Measurements from ENCODE around the gene PTPRG.

Gene PTPRG

DNA sequence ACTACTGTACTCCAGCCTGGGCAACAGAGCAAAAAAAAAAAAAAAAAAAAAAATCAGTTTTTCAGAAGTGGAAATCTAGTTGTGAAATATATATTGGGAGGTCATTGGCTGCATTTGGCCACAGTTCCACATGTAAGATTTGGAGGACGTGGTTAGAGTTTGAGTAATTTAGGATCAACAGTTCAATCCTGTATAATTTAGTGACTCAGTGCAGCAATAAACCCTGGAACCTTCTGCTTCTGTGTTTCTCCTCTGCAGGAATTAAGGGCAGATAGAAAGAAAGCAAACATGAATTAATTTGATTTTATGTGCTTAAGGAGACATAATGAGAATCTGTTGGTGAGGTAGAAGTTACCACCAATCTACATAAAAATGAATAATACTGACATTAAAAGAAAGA lies 347.0 kb downstream of the PTPRG start:
- DNase-seq, result no peak

DNA sequence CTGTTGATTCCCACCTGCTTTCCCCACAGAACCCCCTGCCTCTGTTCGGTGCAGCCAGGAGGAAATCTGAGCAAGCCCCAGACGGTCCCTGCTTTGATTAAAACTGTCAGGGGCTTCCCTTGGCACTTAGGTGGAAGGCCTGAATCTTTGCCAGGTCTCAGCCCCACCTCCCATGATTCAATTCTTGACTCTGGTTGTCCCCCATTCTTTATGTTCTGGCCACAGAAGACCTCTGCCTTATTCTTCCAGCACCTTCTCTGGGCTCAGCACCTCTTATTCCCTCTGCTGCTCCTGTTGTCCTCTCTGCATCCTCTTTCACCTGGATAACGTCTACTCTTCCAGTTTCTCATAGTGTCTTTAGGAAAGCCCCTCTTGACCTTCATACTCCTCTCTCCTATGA lies 349.4 kb downstream of the PTPRG start:
- no peak for DNase-seq

DNA sequence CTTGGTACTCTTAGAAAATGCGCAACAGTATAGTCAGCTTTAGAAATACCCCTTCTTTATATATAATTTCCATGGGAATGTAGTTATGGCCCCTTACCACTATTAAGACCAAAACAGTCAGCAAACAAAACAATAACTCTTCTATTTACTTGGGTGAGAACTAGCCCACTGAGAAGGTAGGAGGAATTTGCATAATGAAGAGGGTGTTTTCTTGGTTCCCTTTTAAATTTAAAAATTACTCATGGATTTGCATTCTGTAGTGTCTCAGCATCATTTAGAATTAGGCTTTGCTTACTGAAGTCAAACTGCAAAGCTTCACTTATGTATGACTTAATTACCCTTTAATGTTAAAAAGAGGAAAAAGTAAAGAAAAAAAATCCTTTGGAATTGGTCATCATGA lies 350.8 kb downstream of the PTPRG start:
- no peak for DNase-seq

DNA sequence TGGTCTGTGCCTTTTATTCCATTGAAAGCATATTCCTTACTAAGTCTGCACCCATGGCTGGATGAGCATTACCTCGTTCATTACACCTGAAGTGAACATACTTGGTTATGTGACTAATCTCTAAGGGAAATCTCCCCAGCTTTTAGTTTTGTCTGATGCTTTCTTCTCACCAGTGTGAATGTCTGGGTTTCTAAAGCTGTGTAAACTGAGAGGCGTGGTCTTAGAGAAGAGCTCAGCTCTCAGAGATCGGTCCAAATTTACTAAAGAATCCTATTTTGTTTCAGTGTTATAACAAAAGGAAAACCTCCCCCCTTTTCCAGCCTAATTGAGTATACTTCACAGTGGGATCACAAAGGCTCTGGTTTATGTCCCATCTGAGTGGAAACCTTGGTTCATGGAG lies 352.3 kb downstream of the PTPRG start:
- no peak for DNase-seq

GRCh38 chr3:61914276-61914675 lies 352.9 kb downstream of the PTPRG start:
- DNase-seq, result no peak

DNA sequence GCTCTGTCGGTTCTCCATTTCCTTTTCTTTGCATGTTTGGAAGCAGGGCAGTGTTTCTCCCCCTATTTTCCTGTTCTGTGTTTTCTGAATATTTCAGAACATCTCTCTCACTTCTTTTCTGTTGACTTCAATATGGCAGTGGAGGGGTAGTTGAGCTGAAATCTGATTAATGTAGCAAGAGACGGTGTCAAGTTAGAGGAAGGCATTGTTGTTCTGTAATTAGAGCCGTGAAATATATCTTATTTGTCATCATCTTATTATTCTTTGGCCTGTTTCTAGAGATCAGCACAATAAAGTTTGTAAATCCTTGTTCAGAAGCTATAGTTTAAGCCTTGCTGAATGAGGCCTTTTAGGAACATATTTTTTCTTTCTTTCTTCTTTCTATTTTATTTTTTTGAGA lies 353.9 kb downstream of the PTPRG start:
- DNase-seq, result no peak

- no peak for DNase-seq
Observed at GRCh38 chr3:61919371-61919770, 358.0 kb downstream of the PTPRG start.

DNA sequence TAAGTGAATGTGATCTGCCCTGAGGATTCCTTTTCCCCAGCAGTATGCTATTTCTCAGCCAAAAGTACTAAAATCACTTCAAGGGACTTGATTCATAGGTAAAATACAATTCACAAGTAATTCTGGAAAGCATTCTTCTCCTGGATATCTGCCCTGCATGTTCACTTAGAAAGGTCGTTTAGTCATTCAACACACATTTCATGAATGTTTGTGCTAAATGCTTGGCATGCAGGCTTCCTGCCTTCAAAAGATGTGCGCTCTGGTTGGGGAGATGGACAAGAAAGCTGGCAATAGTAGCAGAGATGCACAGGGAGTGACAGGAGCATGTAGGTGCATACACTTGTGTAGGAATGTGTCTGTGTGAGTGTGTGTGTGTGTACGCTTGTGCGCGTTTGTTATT lies 360.7 kb downstream of the PTPRG start:
- no peak for DNase-seq

GRCh38 chr3:61924090-61924735 lies 362.8 kb downstream of the PTPRG start:
- no peak for DNase-seq

DNA sequence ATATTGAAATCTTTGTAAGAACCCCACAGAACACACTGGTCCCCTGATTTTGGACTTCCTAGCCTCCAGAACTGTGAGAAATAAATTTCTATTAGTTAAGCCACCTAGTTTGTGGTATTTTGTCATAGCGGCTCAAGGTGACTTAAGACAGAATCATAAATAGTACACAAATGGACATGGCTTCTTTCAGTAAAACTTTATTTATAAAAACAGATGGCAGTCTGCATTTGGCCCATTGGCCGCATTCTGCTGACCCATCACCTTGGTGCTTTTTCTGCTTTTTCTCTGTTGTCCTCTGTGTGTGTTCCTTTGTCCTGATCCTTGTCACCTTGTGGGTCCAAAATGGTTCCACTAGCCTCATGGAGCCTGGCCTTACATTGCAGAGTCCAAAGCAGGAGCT lies 363.6 kb downstream of the PTPRG start:
- DNase-seq, result no peak

- no peak for DNase-seq
Observed at GRCh38 chr3:61925721-61926120, 364.4 kb downstream of the PTPRG start.

- no peak for DNase-seq
Observed at GRCh38 chr3:61926923-61927322, 365.6 kb downstream of the PTPRG start.

- DNase-seq, result no peak
Observed at GRCh38 chr3:61927332-61927731, 366.0 kb downstream of the PTPRG start.

DNA sequence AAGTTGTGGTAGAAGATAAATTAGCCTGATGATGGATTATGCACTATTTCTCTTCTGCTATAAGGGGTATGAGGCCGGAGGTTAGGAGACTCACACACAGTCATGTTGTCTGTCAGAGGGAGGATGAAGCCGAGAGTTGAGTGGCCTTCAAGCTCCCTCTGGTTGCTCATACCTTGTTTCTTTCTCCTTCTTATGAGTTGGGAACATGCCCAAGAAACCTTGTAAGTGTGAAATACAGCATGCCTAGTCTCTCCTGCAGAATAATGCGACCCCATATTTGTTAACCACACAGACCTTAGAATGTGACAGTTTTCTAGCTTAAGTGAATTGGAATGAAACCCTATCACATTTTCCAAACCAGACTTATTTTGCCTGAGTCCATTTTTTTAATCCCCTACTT lies 366.7 kb downstream of the PTPRG start:
- DNase-seq, result no peak

DNA sequence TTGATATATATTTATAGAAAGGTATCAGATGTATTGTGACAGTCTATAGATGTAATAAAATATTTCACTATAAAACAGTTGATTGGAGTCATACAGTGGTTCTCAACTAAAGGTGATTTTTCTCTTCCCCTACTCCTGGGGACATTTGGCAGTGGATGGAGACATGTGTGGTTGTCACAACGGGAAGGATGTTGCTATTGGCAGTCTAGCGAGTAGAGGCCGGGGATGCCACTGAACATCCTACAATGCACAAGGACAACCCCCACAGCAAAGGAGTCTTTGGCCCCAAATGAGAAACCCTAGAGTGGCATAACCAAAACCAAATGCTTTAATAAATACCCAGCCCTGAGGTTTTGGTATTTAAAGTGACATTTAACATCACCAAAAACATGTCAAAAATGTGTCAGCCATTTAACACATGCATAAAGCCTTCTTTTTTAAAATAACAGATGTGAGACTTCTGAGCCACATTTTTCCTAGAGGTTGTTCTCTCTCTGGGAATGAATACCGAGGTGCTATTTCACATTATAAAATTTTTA lies 367.5 kb downstream of the PTPRG start:
- no peak for DNase-seq

DNA sequence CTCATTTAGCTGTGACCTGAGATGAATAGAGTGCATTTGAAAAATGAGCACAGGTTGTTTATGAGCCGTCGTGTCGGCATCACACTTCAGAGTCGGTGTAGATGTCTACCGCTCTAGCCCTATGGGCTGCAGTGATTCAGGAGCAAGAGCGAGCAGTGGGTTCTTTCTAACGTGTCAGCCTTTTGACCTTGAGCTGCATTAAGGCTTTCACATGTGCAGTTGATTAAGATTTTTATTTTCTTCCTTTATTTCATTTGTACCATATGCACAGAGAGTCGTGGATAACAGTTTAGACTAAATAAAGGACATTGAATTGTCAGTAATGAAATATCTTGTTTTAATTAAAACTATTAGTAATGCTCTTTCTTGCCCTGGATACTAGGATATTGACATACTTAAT lies 368.2 kb downstream of the PTPRG start:
- DNase-seq, result no peak

GRCh38 chr3:61932499-61932898 lies 371.1 kb downstream of the PTPRG start:
- no peak for DNase-seq

GRCh38 chr3:61933798-61934504 lies 372.6 kb downstream of the PTPRG start:
- DNase-seq, result no peak

GRCh38 chr3:61934505-61934871 lies 373.1 kb downstream of the PTPRG start:
- DNase-seq, result no peak

- DNase-seq, result no peak
Observed at GRCh38 chr3:61935814-61936213, 374.4 kb downstream of the PTPRG start.

GRCh38 chr3:61936344-61936937 lies 375.1 kb downstream of the PTPRG start:
- DNase-seq, result peak; percentile 4

GRCh38 chr3:61937477-61937876 lies 376.1 kb downstream of the PTPRG start:
- no peak for DNase-seq

DNA sequence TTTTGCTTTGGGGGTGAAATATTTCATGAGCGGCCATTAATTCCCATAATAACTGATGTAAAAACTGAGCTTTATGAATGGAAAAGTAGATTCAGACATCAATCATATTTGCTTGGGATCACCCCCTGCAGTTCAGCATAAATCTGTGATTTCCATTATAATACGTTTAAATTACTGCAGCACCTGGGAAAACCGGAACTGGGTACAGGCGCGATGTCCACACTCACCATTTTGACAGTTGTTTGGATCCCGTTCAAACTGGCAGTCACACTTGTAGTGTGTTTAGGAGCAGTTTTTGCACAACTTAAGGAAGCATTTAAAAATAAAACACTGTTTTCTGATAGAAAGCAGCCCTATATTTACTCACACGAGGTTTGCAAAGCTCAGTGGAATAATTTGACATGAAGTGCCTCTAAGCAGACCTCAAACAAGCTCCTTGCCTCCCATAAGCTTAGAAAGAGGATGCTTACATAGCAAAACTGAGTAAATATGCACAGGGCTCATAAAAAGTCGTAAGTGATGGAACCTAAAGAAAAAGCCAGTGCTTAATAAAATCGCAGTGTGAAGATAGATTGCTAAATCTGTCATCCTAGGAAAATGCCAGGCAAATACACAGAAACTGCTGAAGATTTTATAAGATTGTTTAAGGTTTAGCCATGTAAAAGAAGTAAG lies 377.6 kb downstream of the PTPRG start:
- DNase-seq, result no peak

DNA sequence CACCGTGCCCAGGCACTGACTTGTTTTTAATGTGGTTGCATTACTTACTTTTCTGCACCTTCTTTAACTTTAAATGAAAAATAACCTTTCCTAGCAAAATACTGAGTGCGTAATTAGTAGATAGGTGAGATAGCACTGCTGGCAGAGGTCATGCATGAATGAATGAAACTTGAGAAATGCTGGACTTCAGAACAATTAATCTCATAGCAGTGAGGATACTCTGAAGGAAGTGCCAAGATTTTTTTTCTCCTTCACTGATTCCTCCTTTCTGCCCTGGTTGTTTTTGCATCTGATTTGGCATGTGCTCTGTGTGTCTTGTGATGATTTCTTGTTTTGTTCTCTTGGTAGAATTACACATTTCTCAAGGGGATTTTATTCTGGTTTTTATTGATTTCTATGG lies 378.9 kb downstream of the PTPRG start:
- DNase-seq, result no peak
